ENCODE measurements around the gene FILIP1. TPM values are rescaled to one million over a fixed set of nuclear protein-coding genes. Genes with fewer than 3 reads are reported as not detected.
A peak's percentile ranks its signal among the peaks of the same experiment; 100 is the strongest.

FILIP1 gene
- total RNA-seq, 1 donor from 2014 or later, result 2.0 TPM

- no peak for FAIRE-seq
- Histone ChIP-seq H3K4me3 (ENCODE audit: insufficient read depth, low read depth, low read length) (no peak overlapping the region), H3K4me1 (ENCODE audit: insufficient read depth, low read length) (no peaks in the 10 kb centered on the region), H4K20me1 (ENCODE audit: insufficient read depth, low read length) (no peaks in the 10 kb centered on the region), H3K36me3 (ENCODE audit: insufficient read depth, low read length) (no peaks in the 10 kb centered on the region), H3K4me2 (ENCODE audit: low read length) (no peak overlapping the region), H3K27me3 (ENCODE audit: insufficient read depth, low read length) (peaks cover 2% of the 10 kb centered on the region), H3K9ac (ENCODE audit: low read length) (no peak overlapping the region), H3K79me2 (ENCODE audit: insufficient read depth, low read length) (no peaks in the 10 kb centered on the region), H3K27ac (ENCODE audit: low read depth, low read length) (no peak overlapping the region), H3K9me3 (ENCODE audit: insufficient read depth, low read depth, low read length) (no peaks in the 10 kb centered on the region), H2AFZ (ENCODE audit: low read depth, low read length) (no peak overlapping the region)
- Mint-ChIP-seq H3K27ac (ENCODE audit: unreplicated experiment) (no peak overlapping the region), H3K4me3 (ENCODE audit: unreplicated experiment) (no peak overlapping the region), H3K27me3 (ENCODE audit: low read depth, unreplicated experiment) (no peaks in the 10 kb centered on the region), H3K36me3 (ENCODE audit: low read depth, unreplicated experiment) (no peaks in the 10 kb centered on the region), H3K4me1 (ENCODE audit: low read depth, unreplicated experiment) (peaks cover 7% of the 10 kb centered on the region), H3K9me3 (ENCODE audit: unreplicated experiment) (no peaks in the 10 kb centered on the region)
- TF ChIP-seq CTCF (IDR thresholded peaks at IDR 0.05; ENCODE audit: insufficient read depth, low read depth, low read length) (no peak), EZH2 (IDR thresholded peaks at IDR 0.05; ENCODE audit: insufficient read depth, low read length) (no peak)
- no peak for DNase-seq (ENCODE audit: low read depth)
Measured at GRCh38 chr6:75391276-75391675, 102.3 kb downstream of the FILIP1 start.

- Histone ChIP-seq H2AFZ (ENCODE audit: low read depth, low read length) (no peak overlapping the region), H3K36me3 (ENCODE audit: insufficient read depth, low read length) (no peaks in the 10 kb centered on the region), H3K27me3 (ENCODE audit: insufficient read depth, low read length) (peaks cover 2% of the 10 kb centered on the region), H3K4me1 (ENCODE audit: insufficient read depth, low read length) (no peaks in the 10 kb centered on the region), H3K9ac (ENCODE audit: low read length) (no peak overlapping the region), H4K20me1 (ENCODE audit: insufficient read depth, low read length) (no peaks in the 10 kb centered on the region), H3K79me2 (ENCODE audit: insufficient read depth, low read length) (no peaks in the 10 kb centered on the region), H3K27ac (ENCODE audit: low read depth, low read length) (no peak overlapping the region), H3K4me2 (ENCODE audit: low read length) (peak overlapping the region; percentile 15), H3K9me3 (ENCODE audit: insufficient read depth, low read depth, low read length) (no peaks in the 10 kb centered on the region), H3K4me3 (ENCODE audit: insufficient read depth, low read depth, low read length) (no peak overlapping the region)
- Mint-ChIP-seq H3K27ac (ENCODE audit: unreplicated experiment) (no peak overlapping the region), H3K4me1 (ENCODE audit: low read depth, unreplicated experiment) (peaks cover 23% of the 10 kb centered on the region), H3K9me3 (ENCODE audit: unreplicated experiment) (no peaks in the 10 kb centered on the region), H3K36me3 (ENCODE audit: low read depth, unreplicated experiment) (no peaks in the 10 kb centered on the region), H3K27me3 (ENCODE audit: low read depth, unreplicated experiment) (no peaks in the 10 kb centered on the region), H3K4me3 (ENCODE audit: unreplicated experiment) (no peak overlapping the region)
- no peak for FAIRE-seq
- peak; percentile 86 for DNase-seq (ENCODE audit: low read depth)
- no peak for TF ChIP-seq EZH2 (IDR thresholded peaks at IDR 0.05; ENCODE audit: insufficient read depth, low read length)
- TF ChIP-seq CTCF (IDR thresholded peaks at IDR 0.05; ENCODE audit: insufficient read depth, low read depth, low read length), result no peak
Measured at GRCh38 chr6:75386050-75386770, 107.4 kb downstream of the FILIP1 start.

- Histone ChIP-seq H3K79me2 (ENCODE audit: insufficient read depth, low read length) (no peaks in the 10 kb centered on the region), H3K27ac (ENCODE audit: low read depth, low read length) (no peak overlapping the region), H3K4me1 (ENCODE audit: insufficient read depth, low read length) (no peaks in the 10 kb centered on the region), H3K4me2 (ENCODE audit: low read length) (no peak overlapping the region), H3K4me3 (ENCODE audit: insufficient read depth, low read depth, low read length) (no peak overlapping the region), H3K9ac (ENCODE audit: low read length) (no peak overlapping the region), H3K36me3 (ENCODE audit: insufficient read depth, low read length) (no peaks in the 10 kb centered on the region), H3K9me3 (ENCODE audit: insufficient read depth, low read depth, low read length) (no peaks in the 10 kb centered on the region), H2AFZ (ENCODE audit: low read depth, low read length) (no peak overlapping the region), H4K20me1 (ENCODE audit: insufficient read depth, low read length) (no peaks in the 10 kb centered on the region), H3K27me3 (ENCODE audit: insufficient read depth, low read length) (no peaks in the 10 kb centered on the region)
- FAIRE-seq, result no peak
- Mint-ChIP-seq H3K36me3 (ENCODE audit: low read depth, unreplicated experiment) (no peaks in the 10 kb centered on the region), H3K27ac (ENCODE audit: unreplicated experiment) (no peak overlapping the region), H3K9me3 (ENCODE audit: unreplicated experiment) (no peaks in the 10 kb centered on the region), H3K4me3 (ENCODE audit: unreplicated experiment) (no peak overlapping the region), H3K27me3 (ENCODE audit: low read depth, unreplicated experiment) (no peaks in the 10 kb centered on the region), H3K4me1 (ENCODE audit: low read depth, unreplicated experiment) (peaks cover 23% of the 10 kb centered on the region)
- DNase-seq (ENCODE audit: low read depth), result no peak
- no peak for TF ChIP-seq EZH2 (IDR thresholded peaks at IDR 0.05; ENCODE audit: insufficient read depth, low read length)
- TF ChIP-seq CTCF (IDR thresholded peaks at IDR 0.05; ENCODE audit: insufficient read depth, low read depth, low read length), result no peak
Measured at GRCh38 chr6:75384116-75384515, 109.5 kb downstream of the FILIP1 start.
